GM23338 (cell line): Measurements from ENCODE around the gene CMIP.

ENCODE experiments used
- CREB1 ChIP-seq: fragments of 250-450 bp; sonication (Bioruptor Pico); IDR thresholded peaks from 2 replicates; pipeline ENCODE4 v1.5.0; 2020; ENCODE audit warnings: low read depth, mild to moderate bottlenecking, moderate library complexity
- CTCF ChIP-seq, 2 experiments: fragments of 200-600 bp in 1 of 2; sonication (generic) in 1 of 2; conservative IDR thresholded peaks; 2 replicates each; pipeline versions ENCODE4 v1.5.1 to v1.6.1; 2016 to 2017; ENCODE audit warnings: antibody characterized with exemption in 2 of 2, low read depth in 2 of 2, mild to moderate bottlenecking in 2 of 2, moderate library complexity in 1 of 2
- ETS1 ChIP-seq: IDR thresholded peaks from 2 replicates; pipeline ENCODE4 v1.6.1; 2016; ENCODE audit warnings: antibody characterized with exemption
- EZH2 ChIP-seq: fragments of 200-600 bp; sonication (generic); IDR thresholded peaks from one replicate; pipeline ENCODE4 v1.8.0; 2017; ENCODE audit warnings: antibody characterized with exemption, mild to moderate bottlenecking, low read depth; ENCODE audit not compliant: unreplicated experiment
- EZH2phosphoT487 ChIP-seq: fragments of 200-600 bp; sonication (generic); IDR thresholded peaks from one replicate; pipeline ENCODE4 v1.8.1; 2018; ENCODE audit warnings: antibody characterized with exemption; ENCODE audit not compliant: unreplicated experiment
- POLR2AphosphoS5 ChIP-seq: IDR thresholded peaks from 2 replicates; pipeline ENCODE4 v1.6.1; 2016; ENCODE audit warnings: antibody characterized with exemption, low read depth
- REST ChIP-seq: IDR thresholded peaks from one replicate; pipeline ENCODE4 v1.6.1; 2018; ENCODE audit warnings: antibody characterized with exemption; ENCODE audit not compliant: unreplicated experiment
- STAT1 ChIP-seq: IDR thresholded peaks from one replicate; pipeline ENCODE4 v1.6.1; 2016; ENCODE audit warnings: antibody characterized with exemption; ENCODE audit not compliant: unreplicated experiment
- ZNF331 ChIP-seq: fragments of 250-450 bp; sonication (Bioruptor Pico); IDR thresholded peaks from 2 replicates; pipeline ENCODE4 v1.5.0; 2020; ENCODE audit warnings: low read depth, mild to moderate bottlenecking, moderate library complexity

GRCh38 chr16:81698310-81698641 is 253.7 kb downstream of the CMIP start:
- TF ChIP-seq CTCF (conservative IDR thresholded peaks at IDR 0.05; ENCODE audit: low read depth in 2 of 2) (no peak), EZH2phosphoT487 (no peak), EZH2 (no peak), REST (no peak), CREB1 (CRISPR knock-in tag) (no peak), POLR2AphosphoS5 (no peak), ETS1 (no peak), STAT1 (no peak), ZNF331 (CRISPR knock-in tag) (no peak)
